Panc1 (cell line): ENCODE results near the gene LRRC41. TPM values are rescaled to one million over a fixed set of nuclear protein-coding genes. Genes with fewer than 3 reads are reported as not detected.
"Not testable (repeated sequence)": the region's sequence is repeated elsewhere in the genome, so short reads cannot be mapped to it uniquely, and the experiment has no call there.

Experiments used
- ATAC-seq: fragments of 200-7000 bp; cut with Tn5 transposase; 2 replicates; pipeline ENCODE4 v1.9.1; 2020; ENCODE audit warnings: mild to moderate bottlenecking, moderate library complexity
- BruUV-seq: library from RNA; stranded (reverse); fragments of 400-500 nt; replicated peaks from 2 replicates; lab custom pipeline; 2021; lab: Mats Ljungman, UMichigan
- CTCF ChIA-PET: fragments of 300-600 bp; sonication (Branson Sonifier 250); formaldehyde crosslinking; loops from one replicate; lab custom pipeline; 2022; ENCODE audit warnings: antibody characterized with exemption; lab: Charles Lee
- POLR2A ChIA-PET: fragments of 300-600 bp; sonication (Branson Sonifier 250); formaldehyde crosslinking; loops from one replicate; lab custom pipeline; 2022; ENCODE audit warnings: antibody characterized with exemption; lab: Charles Lee
- DNase-seq: peaks from one replicate; pipeline ENCODE4 v3.0.0-alpha.2; 2010; ENCODE audit warnings: low read depth, low spot score
- H3K27ac ChIP-seq: 2 replicates; pipeline ENCODE4 v1.5.1; 2011; ENCODE audit warnings: mild to moderate bottlenecking, low read length, inconsistent platforms
- H3K27me3 ChIP-seq: fragments of 200-500 bp; sonication (Bioruptor generic); 2 replicates; pipeline ENCODE4 v1.6.0; 2014; ENCODE audit warnings: low read length, inconsistent platforms; ENCODE audit not compliant: control insufficient read depth, insufficient read depth
- H3K36me3 ChIP-seq: fragments of 200-500 bp; sonication (Bioruptor generic); 2 replicates; pipeline ENCODE4 v1.5.1; 2014; ENCODE audit warnings: inconsistent platforms, mild to moderate bottlenecking, low read length, moderate library complexity; ENCODE audit not compliant: control insufficient read depth, insufficient read depth
- H3K4me1 ChIP-seq: 2 replicates; pipeline ENCODE4 v1.5.1; 2011; ENCODE audit warnings: inconsistent platforms, mild to moderate bottlenecking, low read length, moderate library complexity; ENCODE audit not compliant: control insufficient read depth, insufficient read depth
- H3K4me3 ChIP-seq, 2 experiments: 2 replicates each; pipeline ENCODE4 v1.5.1; 2011 to 2012; ENCODE audit warnings: low read depth in 2 of 2, low read length in 2 of 2, mild to moderate bottlenecking in 2 of 2, inconsistent platforms in 1 of 2, moderate library complexity in 1 of 2
- H3K9me3 ChIP-seq: fragments of 200-500 bp; sonication (Bioruptor generic); 2 replicates; pipeline ENCODE4 v1.5.1; 2014; ENCODE audit warnings: low read depth, mild to moderate bottlenecking, inconsistent platforms, low read length, moderate library complexity; ENCODE audit not compliant: control insufficient read depth, insufficient read depth
- POLR2AphosphoS5 ChIP-seq: IDR thresholded peaks from 2 replicates; pipeline ENCODE4 v1.6.1; 2012; ENCODE audit warnings: mild to moderate bottlenecking, low read depth, low read length, moderate library complexity
- REST ChIP-seq, 2 experiments: IDR thresholded peaks; 2 replicates each; pipeline ENCODE4 v1.6.1; 2011 to 2012; ENCODE audit warnings: low read depth in 2 of 2, control low read depth in 1 of 2, low read length in 1 of 2, mild to moderate bottlenecking in 1 of 2, moderate library complexity in 1 of 2; ENCODE audit not compliant: insufficient read depth in 1 of 2
- SIN3A ChIP-seq: IDR thresholded peaks from 2 replicates; pipeline ENCODE4 v1.6.1; 2012; ENCODE audit warnings: low read depth, mild to moderate bottlenecking, low read length, moderate library complexity, borderline replicate concordance; ENCODE audit not compliant: insufficient read depth
- TCF7L2 ChIP-seq: IDR thresholded peaks from 2 replicates; pipeline ENCODE4 v1.6.1; 2011; ENCODE audit warnings: mild to moderate bottlenecking, low read depth, low read length, inconsistent platforms
- in situ Hi-C: cut with HindIII; loops from 2 replicates; pipeline ENCODE4 v1.10.0; 2016; ENCODE audit warnings: low sequenced_read_pairs, low pct_unique_long_range_greater_than_20kb
- intact Hi-C: fragments of 100-400 bp; cut with micrococcal nuclease; formaldehyde crosslinking; loops from one replicate; pipeline ENCODE4 v1.10.0; 2022; ENCODE audit not compliant: unreplicated experiment
- total RNA-seq: library from RNA; stranded (reverse); gene quantifications from one replicate; pipeline ENCODE4 v1.2.1, GENCODE V29; 2021; ENCODE audit not compliant: unreplicated experiment
- TF ChIP-seq, protein P1 (sequence below): fragments of 450-650 bp; IDR thresholded peaks from 2 replicates; pipeline ENCODE4 v1.5.1; 2017; ENCODE audit warnings: mild to moderate bottlenecking

LRRC41 gene
- total RNA-seq, 1 experiment from 2014 or later = 55.3 TPM

DNA sequence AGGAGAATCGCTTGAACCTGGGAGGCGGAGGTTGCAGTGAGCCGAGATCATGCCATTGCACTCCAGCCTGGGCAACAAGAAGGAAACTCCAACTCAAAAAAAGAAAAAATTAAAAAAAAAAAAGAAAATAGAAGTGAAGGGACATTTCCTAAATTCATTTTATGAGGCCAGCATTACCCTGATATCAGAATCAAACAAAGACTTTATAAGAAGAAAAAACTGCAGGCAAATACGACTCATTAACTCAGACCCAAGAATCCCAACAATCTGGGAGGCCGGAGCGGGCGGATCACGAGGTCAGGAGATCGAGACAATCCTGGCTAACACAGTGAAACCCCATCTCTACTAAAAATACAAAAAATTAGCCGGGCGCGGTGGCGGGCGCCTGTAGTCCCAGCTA lies 34.0 kb upstream of the LRRC41 start:
- DNase-seq, H3K27me3 ChIP-seq, POLR2A ChIA-PET, H3K36me3 ChIP-seq, ATAC-seq, intact Hi-C loops, BruUV-seq, H3K4me3 ChIP-seq, H3K27ac ChIP-seq, H3K9me3 ChIP-seq, H3K4me1 ChIP-seq, in situ Hi-C loops: not testable (repeated sequence)
- CTCF ChIA-PET = interaction anchor here (0.7 kb wide), 1 partner anchor 356 kb away, joined by 6 read pairs; no protein-coding TSS in a partner anchor

- TF ChIP-seq, protein P1, sequence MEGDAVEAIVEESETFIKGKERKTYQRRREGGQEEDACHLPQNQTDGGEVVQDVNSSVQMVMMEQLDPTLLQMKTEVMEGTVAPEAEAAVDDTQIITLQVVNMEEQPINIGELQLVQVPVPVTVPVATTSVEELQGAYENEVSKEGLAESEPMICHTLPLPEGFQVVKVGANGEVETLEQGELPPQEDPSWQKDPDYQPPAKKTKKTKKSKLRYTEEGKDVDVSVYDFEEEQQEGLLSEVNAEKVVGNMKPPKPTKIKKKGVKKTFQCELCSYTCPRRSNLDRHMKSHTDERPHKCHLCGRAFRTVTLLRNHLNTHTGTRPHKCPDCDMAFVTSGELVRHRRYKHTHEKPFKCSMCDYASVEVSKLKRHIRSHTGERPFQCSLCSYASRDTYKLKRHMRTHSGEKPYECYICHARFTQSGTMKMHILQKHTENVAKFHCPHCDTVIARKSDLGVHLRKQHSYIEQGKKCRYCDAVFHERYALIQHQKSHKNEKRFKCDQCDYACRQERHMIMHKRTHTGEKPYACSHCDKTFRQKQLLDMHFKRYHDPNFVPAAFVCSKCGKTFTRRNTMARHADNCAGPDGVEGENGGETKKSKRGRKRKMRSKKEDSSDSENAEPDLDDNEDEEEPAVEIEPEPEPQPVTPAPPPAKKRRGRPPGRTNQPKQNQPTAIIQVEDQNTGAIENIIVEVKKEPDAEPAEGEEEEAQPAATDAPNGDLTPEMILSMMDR = no peak
- TF ChIP-seq TCF7L2 (no peak), POLR2AphosphoS5 (no peak), SIN3A (no peak), REST (IDR thresholded peaks at IDR 0.05; ENCODE audit: insufficient read depth in 1 of 2, low read depth in 2 of 2, low read length in 1 of 2) (no peak)
- in situ Hi-C loops = no loop called here
- no TSS peak for BruUV-seq
- ChIA-PET CTCF (interaction anchor here (0.5 kb wide), 1 partner anchor 12 kb away, joined by 3 read pairs; no protein-coding TSS in a partner anchor), POLR2A (no interaction called here)
- ATAC-seq (no peak), DNase-seq (no peak)
- intact Hi-C loops = no loop called here
- H3K9me3 ChIP-seq = no peaks in the 10 kb centered on the region
- no peaks in the 10 kb centered on the region for H3K27me3 ChIP-seq
- H3K4me3 ChIP-seq = no peak overlapping the region
- peaks cover 5% of the 10 kb centered on the region; the same call in 1 of the 2 replicates for H3K4me1 ChIP-seq
- no peaks in the 10 kb centered on the region for H3K36me3 ChIP-seq
- no peak overlapping the region for H3K27ac ChIP-seq
Measured at GRCh38 chr1:46335081-46335480, 31.7 kb upstream of the LRRC41 start.

GRCh38 chr1:46334030-46334384 lies 30.6 kb upstream of the LRRC41 start:
- ChIA-PET CTCF (interaction anchor here (0.5 to 1.8 kb wide), 3 partner anchors 9 to 37 kb away, joined by 3 to 14 read pairs (median 3); no protein-coding TSS in a partner anchor), POLR2A (no interaction called here)
- H3K27me3 ChIP-seq = no peaks in the 10 kb centered on the region
- no peaks in the 10 kb centered on the region for H3K4me1 ChIP-seq
- intact Hi-C loops = no loop called here
- no peak overlapping the region for H3K27ac ChIP-seq
- in situ Hi-C loops = no loop called here
- DNase-seq (no peak), ATAC-seq (no peak)
- TF ChIP-seq, protein P1 = no peak
- no peak for TF ChIP-seq TCF7L2
- no peak for TF ChIP-seq REST (IDR thresholded peaks at IDR 0.05; ENCODE audit: insufficient read depth in 1 of 2, low read depth in 2 of 2, low read length in 1 of 2)
- TF ChIP-seq POLR2AphosphoS5 = no peak
- no TSS peak for BruUV-seq
- H3K4me3 ChIP-seq = no peak overlapping the region
- H3K9me3 ChIP-seq = no peaks in the 10 kb centered on the region
- no peaks in the 10 kb centered on the region for H3K36me3 ChIP-seq
